Smooth muscle cell (in vitro differentiated cells): ENCODE data around the gene NR4A2. TPM values are rescaled to one million over a fixed set of nuclear protein-coding genes. Genes with fewer than 3 reads are reported as not detected.

Experiments used
- DNase-seq: peaks from one replicate; lab custom pipeline; 2025; ENCODE audit not compliant: unreplicated experiment; lab: John Stamatoyannopoulos, UW
- H2AFZ ChIP-seq: fragments of 200-600 bp; sonication (generic); 2 replicates; pipeline ENCODE4 v1.6.0; 2016; ENCODE audit warnings: antibody characterized with exemption, low read depth, mild to moderate bottlenecking
- H3F3A ChIP-seq: fragments of 200-600 bp; sonication (generic); 2 replicates; pipeline ENCODE4 v1.6.0; 2017; ENCODE audit warnings: antibody characterized with exemption, low read depth
- H3K27ac ChIP-seq: fragments of 200-600 bp; sonication (generic); 2 replicates; pipeline ENCODE4 v1.5.1; 2016; ENCODE audit warnings: low read depth, mild to moderate bottlenecking
- H3K27me3 ChIP-seq: fragments of 200-600 bp; sonication (generic); 2 replicates; pipeline ENCODE4 v1.6.1; 2016; ENCODE audit warnings: low read depth, mild to moderate bottlenecking
- H3K36me3 ChIP-seq: fragments of 200-600 bp; sonication (generic); 2 replicates; pipeline ENCODE4 v1.5.1; 2016; ENCODE audit warnings: low read depth
- H3K4me1 ChIP-seq: fragments of 200-600 bp; sonication (generic); 2 replicates; pipeline ENCODE4 v1.5.1; 2016; ENCODE audit warnings: low read depth
- H3K4me2 ChIP-seq: fragments of 200-600 bp; sonication (generic); 2 replicates; pipeline ENCODE4 v1.6.0; 2016; ENCODE audit warnings: mild to moderate bottlenecking
- H3K4me3 ChIP-seq: fragments of 200-600 bp; sonication (generic); 2 replicates; pipeline ENCODE4 v1.5.1; 2016; ENCODE audit warnings: mild to moderate bottlenecking
- H3K79me2 ChIP-seq: fragments of 200-600 bp; sonication (generic); 2 replicates; pipeline ENCODE4 v1.6.0; 2016; ENCODE audit warnings: low read depth, mild to moderate bottlenecking
- H3K9ac ChIP-seq: fragments of 200-600 bp; sonication (generic); 2 replicates; pipeline ENCODE4 v1.6.0; 2016; ENCODE audit warnings: low read depth
- H3K9me3 ChIP-seq: fragments of 200-600 bp; sonication (generic); replicated peaks from 2 replicates; pipeline ENCODE4 v1.5.1; 2016; ENCODE audit warnings: low read depth
- H4K20me1 ChIP-seq: fragments of 200-600 bp; sonication (generic); 2 replicates; pipeline ENCODE4 v1.6.0; 2016; ENCODE audit warnings: low read depth
- WGBS: methylation state at CpG from one replicate; pipeline ENCODE4 v1.1.7; 2016; ENCODE audit warnings: low lambda C conversion rate; 5-methylcytosine and 5-hydroxymethylcytosine counted together
- polyA plus RNA-seq: library from polyadenylated mRNA; unstranded; fragments of >200 nt; fragmentation: Nextera tagmentation; extraction: Ambion mirVana; gene quantifications from 2 replicates; pipeline ENCODE4 v1.2.1, GENCODE V29; 2016
- total RNA-seq: library from RNA; depleted of rRNA; stranded (reverse); fragments of >200 nt; gene quantifications from 2 replicates; pipeline ENCODE4 v1.2.3, GENCODE V29; 2014
- TF ChIP-seq, protein P1 (sequence below): fragments of 200-600 bp; sonication (generic); IDR thresholded peaks from 2 replicates; pipeline ENCODE4 v1.5.1; 2017; ENCODE audit warnings: borderline replicate concordance, mild to moderate bottlenecking, antibody characterized with exemption; ENCODE audit not compliant: insufficient read depth, poor library complexity, severe bottlenecking

Gene NR4A2
- total and polyA plus RNA-seq, 2 experiments from 2014 or later: 6.7 to 14.5 TPM

DNA sequence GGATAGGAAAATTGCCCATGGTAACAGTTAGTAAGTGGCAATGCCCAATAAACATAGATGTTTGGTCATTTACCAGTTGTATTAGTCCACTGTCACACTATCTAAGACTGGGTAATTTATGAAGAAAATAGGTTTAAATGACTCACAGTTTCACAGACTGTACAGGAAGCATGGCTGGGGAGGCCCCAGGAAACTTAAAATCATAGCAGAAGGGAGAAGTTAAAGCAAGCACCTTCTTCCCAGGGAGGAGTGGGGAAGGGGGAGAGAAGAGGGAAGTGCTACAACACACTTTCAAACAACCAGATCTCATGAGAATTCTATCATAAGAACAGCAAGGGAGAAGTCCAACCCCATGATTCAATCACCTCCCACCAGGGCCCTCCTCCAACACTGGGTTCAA lies 23.4 kb downstream of the NR4A2 start:
- no peaks in the 10 kb centered on the region for H3K36me3 ChIP-seq
- H3F3A ChIP-seq: no peaks in the 10 kb centered on the region
- no peak overlapping the region for H3K4me2 ChIP-seq
- H3K79me2 ChIP-seq: no peaks in the 10 kb centered on the region
- no peaks in the 10 kb centered on the region for H3K9me3 ChIP-seq
- no peaks in the 10 kb centered on the region for H3K4me1 ChIP-seq
- no peak overlapping the region for H3K9ac ChIP-seq
- H3K27me3 ChIP-seq: peaks cover 17% of the 10 kb centered on the region
- no peak for DNase-seq
- H3K27ac ChIP-seq: no peak overlapping the region
- no peaks in the 10 kb centered on the region for H4K20me1 ChIP-seq
- TF ChIP-seq, protein P1, sequence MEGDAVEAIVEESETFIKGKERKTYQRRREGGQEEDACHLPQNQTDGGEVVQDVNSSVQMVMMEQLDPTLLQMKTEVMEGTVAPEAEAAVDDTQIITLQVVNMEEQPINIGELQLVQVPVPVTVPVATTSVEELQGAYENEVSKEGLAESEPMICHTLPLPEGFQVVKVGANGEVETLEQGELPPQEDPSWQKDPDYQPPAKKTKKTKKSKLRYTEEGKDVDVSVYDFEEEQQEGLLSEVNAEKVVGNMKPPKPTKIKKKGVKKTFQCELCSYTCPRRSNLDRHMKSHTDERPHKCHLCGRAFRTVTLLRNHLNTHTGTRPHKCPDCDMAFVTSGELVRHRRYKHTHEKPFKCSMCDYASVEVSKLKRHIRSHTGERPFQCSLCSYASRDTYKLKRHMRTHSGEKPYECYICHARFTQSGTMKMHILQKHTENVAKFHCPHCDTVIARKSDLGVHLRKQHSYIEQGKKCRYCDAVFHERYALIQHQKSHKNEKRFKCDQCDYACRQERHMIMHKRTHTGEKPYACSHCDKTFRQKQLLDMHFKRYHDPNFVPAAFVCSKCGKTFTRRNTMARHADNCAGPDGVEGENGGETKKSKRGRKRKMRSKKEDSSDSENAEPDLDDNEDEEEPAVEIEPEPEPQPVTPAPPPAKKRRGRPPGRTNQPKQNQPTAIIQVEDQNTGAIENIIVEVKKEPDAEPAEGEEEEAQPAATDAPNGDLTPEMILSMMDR: no peak
- H2AFZ ChIP-seq: no peak overlapping the region
- no peak overlapping the region for H3K4me3 ChIP-seq

DNA sequence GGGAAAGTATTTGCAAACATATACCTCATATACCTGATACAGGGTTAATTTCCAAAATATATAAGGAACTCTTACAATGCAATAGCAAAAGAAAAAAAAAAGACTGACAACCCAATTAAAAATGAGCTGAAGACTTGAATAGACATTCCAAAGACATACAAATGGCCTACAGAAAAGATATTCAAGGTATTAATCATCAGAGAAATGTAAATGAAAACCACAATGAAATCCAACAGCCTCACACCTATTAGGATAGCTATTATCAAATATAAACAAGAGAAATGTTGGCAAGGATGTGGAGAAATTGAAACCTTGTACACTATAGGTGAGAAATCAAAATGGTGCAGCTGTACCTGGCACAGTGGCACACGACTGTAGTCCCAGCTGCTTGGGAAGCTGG lies 25.7 kb downstream of the NR4A2 start:
- Histone ChIP-seq H3K27me3 (no peaks in the 10 kb centered on the region), H3K4me1 (no peaks in the 10 kb centered on the region), H3K79me2 (no peaks in the 10 kb centered on the region), H2AFZ (no peak overlapping the region), H3K36me3 (no peaks in the 10 kb centered on the region), H3K27ac (no peak overlapping the region), H4K20me1 (no peaks in the 10 kb centered on the region), H3F3A (no peaks in the 10 kb centered on the region), H3K9ac (no peak overlapping the region), H3K9me3 (no peaks in the 10 kb centered on the region), H3K4me2 (no peak overlapping the region), H3K4me3 (no peak overlapping the region)
- WGBS: 86% methylated on average over 1 of the region's 1 CpG
- DNase-seq: no peak
- TF ChIP-seq, protein P1: no peak

DNA sequence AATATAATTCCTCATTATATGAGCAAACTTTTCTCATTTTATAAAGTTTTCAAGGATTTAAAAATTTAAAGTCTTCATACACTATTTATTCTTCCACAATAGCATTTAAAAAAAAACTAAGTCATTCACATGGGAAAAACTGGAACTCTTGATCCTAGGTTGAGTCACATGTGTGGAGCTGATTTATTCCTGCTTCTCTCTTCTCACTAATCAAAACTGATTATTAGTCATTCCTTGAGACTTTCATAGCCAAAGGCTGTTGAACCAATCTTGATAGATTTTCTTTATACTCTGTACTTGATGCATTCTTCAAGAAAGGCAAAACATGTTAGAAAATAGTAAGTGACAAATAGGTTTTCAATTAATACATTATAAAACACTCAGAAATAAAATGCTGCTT lies 27.4 kb downstream of the NR4A2 start:
- no peaks in the 10 kb centered on the region for H3K4me1 ChIP-seq
- H3K27me3 ChIP-seq: no peaks in the 10 kb centered on the region
- H3K4me3 ChIP-seq: no peak overlapping the region
- H4K20me1 ChIP-seq: no peaks in the 10 kb centered on the region
- H3K9me3 ChIP-seq: no peaks in the 10 kb centered on the region
- H3F3A ChIP-seq: no peaks in the 10 kb centered on the region
- no peak overlapping the region for H3K4me2 ChIP-seq
- H2AFZ ChIP-seq: no peak overlapping the region
- H3K36me3 ChIP-seq: no peaks in the 10 kb centered on the region
- DNase-seq: no peak
- no peak overlapping the region for H3K27ac ChIP-seq
- TF ChIP-seq, protein P1: no peak
- no peaks in the 10 kb centered on the region for H3K79me2 ChIP-seq
- no peak overlapping the region for H3K9ac ChIP-seq

GRCh38 chr2:156300337-156300736 lies 32.2 kb downstream of the NR4A2 start:
- Histone ChIP-seq H3K27ac (no peak overlapping the region), H4K20me1 (no peaks in the 10 kb centered on the region), H3K9me3 (no peaks in the 10 kb centered on the region), H3F3A (no peaks in the 10 kb centered on the region), H3K4me3 (no peak overlapping the region), H3K79me2 (no peaks in the 10 kb centered on the region), H2AFZ (no peak overlapping the region), H3K4me1 (no peaks in the 10 kb centered on the region), H3K27me3 (no peaks in the 10 kb centered on the region), H3K4me2 (no peak overlapping the region), H3K9ac (no peak overlapping the region), H3K36me3 (no peaks in the 10 kb centered on the region)
- WGBS: 82% methylated on average over 1 of the region's 1 CpG
- no peak for DNase-seq
- TF ChIP-seq, protein P1: no peak
